ENCODE results near the gene MRTFB. TPM values are rescaled to one million over a fixed set of nuclear protein-coding genes. Genes with fewer than 3 reads are reported as not detected.

MRTFB gene
- total and polyA plus RNA-seq, 2 donors (not counting 3 experiments of a cell fraction or from before 2014, with no cell fraction given): 19.6 to 49.5 TPM

- Histone ChIP-seq H3K9ac (replicated peaks; ENCODE audit: extremely low read depth, insufficient read depth, low read length) (no peak overlapping the region), H3K27ac (ENCODE audit: insufficient read depth, low read depth, low read length) (no peak overlapping the region), H4K20me1 (replicated peaks; ENCODE audit: control insufficient read depth, extremely low read depth, insufficient read depth, low read length) (no peaks in the 10 kb centered on the region), H3K36me3 (ENCODE audit: control insufficient read depth in 2 of 2, extremely low read depth in 1 of 2, insufficient read depth in 2 of 2, low read length in 2 of 2) (no peaks in the 10 kb centered on the region), H3K27me3 (ENCODE audit: control insufficient read depth in 2 of 2, insufficient read depth in 2 of 2, low read length in 2 of 2) (no peaks in the 10 kb centered on the region), H3K4me3 (replicated peaks in 1 of 3; ENCODE audit: insufficient read depth in 1 of 3, low read depth in 1 of 3, low read length in 3 of 3) (no peak overlapping the region), H3K9me1 (replicated peaks; ENCODE audit: control insufficient read depth, extremely low read depth, insufficient read depth, low read length) (no peaks in the 10 kb centered on the region), H3K79me2 (ENCODE audit: control insufficient read depth, insufficient read depth, low read length) (no peaks in the 10 kb centered on the region), H2AFZ (ENCODE audit: low read depth, low read length) (no peak overlapping the region), H3K4me2 (ENCODE audit: insufficient read depth, low read length) (no peak overlapping the region), H3K9me3 (replicated peaks; ENCODE audit: control insufficient read depth, insufficient read depth, low read length) (no peaks in the 10 kb centered on the region), H3K4me1 (ENCODE audit: control insufficient read depth, extremely low read depth, insufficient read depth, low read length) (no peaks in the 10 kb centered on the region)
- intact Hi-C loops (cut with micrococcal nuclease) (no loop called here), dilution Hi-C loops (cut with MboI; ENCODE audit: extremely low pct_ligation_motif_present, low sequenced_read_pairs) (no loop called here)
- TF ChIP-seq CTCF (IDR thresholded peaks at IDR 0.05; ENCODE audit: extremely low read depth in 1 of 2, insufficient read depth in 1 of 2, low read depth in 1 of 2, low read length in 2 of 2) (no peak), JUN (IDR thresholded peaks at IDR 0.05; ENCODE audit: borderline replicate concordance, insufficient read depth, insufficient read length, low read depth) (no peak), EZH2 (IDR thresholded peaks at IDR 0.05; ENCODE audit: borderline replicate concordance, low read depth, low read length, severe bottlenecking) (no peak), POLR2AphosphoS5 (IDR thresholded peaks at IDR 0.05; ENCODE audit: insufficient read depth, low read depth, low read length) (no peak), POLR2A (IDR thresholded peaks at IDR 0.05; ENCODE audit: low read depth, low read length) (no peak), FOS (IDR thresholded peaks at IDR 0.05; ENCODE audit: borderline replicate concordance, insufficient read depth, low read length) (no peak), GATA2 (IDR thresholded peaks at IDR 0.05; ENCODE audit: insufficient read depth, insufficient read length, low read depth, low read length) (no peak), MYC (IDR thresholded peaks at IDR 0.05; ENCODE audit: low read depth, low read length) (no peak)
- TF ChIP-seq, protein P1, sequence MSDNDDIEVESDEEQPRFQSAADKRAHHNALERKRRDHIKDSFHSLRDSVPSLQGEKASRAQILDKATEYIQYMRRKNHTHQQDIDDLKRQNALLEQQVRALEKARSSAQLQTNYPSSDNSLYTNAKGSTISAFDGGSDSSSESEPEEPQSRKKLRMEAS (IDR thresholded peaks at IDR 0.05; ENCODE audit: insufficient read depth, insufficient read length): no peak
- ChIA-PET CTCF (interaction anchor here (0.7 to 2.0 kb wide), 11 partner anchors 8 to 162 kb away, joined by 3 to 9 read pairs (median 4); no protein-coding TSS in a partner anchor), POLR2A (no interaction called here)
- FAIRE-seq: no peak
- BruUV-seq (replicated peaks): no TSS peak
- DNase-seq (ENCODE audit: low read depth, low spot score): peak; percentile 31
Measured at GRCh38 chr16:14024283-14024682, 46.8 kb upstream of the MRTFB start.

All from endothelial cell of umbilical vein (primary cell).